Vagina (tissue), 2 donors: ENCODE data around the gene TMED10.

Experiments used
- CTCF ChIP-seq, 3 experiments: fragments of 450-650 bp in 2 of 3; fragments of 200-600 bp in 1 of 3; sonication (generic) in 1 of 3; IDR thresholded peaks; one replicate each; pipeline ENCODE4 v1.5.1; 2017 to 2019; ENCODE audit warnings: antibody characterized with exemption in 3 of 3, mild to moderate bottlenecking in 2 of 3, moderate library complexity in 2 of 3
- POLR2A ChIP-seq, 2 donors: fragments of 450-650 bp; IDR thresholded peaks; one replicate each; pipeline ENCODE4 v1.6.1; 2017; ENCODE audit warnings: antibody characterized with exemption in 2 of 2, mild to moderate bottlenecking in 2 of 2, moderate library complexity in 2 of 2

- TF ChIP-seq CTCF (IDR thresholded peaks at IDR 0.05) (no peak), POLR2A (IDR thresholded peaks at IDR 0.05) (no peak)
Measured at GRCh38 chr14:75095690-75096089, 80.7 kb downstream of the TMED10 start.
